ENCODE results near the gene PDE1C.

DNA sequence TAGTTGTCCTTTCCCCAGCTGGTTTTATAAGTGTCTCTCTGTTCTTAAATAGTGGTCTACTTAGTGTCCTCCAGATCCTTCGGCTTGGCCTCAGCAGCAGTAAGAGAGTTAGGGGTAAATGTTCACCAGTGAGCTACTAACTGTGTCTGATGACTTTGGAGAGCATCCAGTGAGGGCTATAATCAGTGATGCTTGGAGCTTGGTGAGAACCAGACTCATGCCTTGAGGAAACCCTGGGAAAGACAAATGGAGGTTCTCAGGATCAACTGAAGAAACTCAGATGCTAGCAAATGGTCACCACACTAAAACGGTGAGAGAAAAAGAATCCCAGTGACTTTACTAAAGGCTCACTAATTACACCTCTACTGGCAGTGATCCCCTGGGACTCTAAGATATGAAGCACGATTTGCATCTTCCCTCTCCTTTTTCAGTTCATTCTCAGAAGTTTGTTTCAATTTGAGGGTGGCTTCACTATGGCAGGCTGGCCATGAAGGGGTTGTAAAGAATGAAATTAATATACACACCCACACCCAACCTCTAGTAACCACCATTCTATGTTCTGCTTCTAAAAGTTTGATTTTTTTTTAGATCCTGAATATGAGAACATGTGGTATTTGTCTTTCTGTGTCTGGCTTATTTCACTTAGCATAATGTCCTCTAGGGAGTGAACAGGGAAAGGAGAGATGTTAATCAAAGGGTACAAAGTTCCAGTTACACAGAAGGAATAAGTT, 177.9 kb downstream of the PDE1C start:
- TF ChIP-seq, protein P1, sequence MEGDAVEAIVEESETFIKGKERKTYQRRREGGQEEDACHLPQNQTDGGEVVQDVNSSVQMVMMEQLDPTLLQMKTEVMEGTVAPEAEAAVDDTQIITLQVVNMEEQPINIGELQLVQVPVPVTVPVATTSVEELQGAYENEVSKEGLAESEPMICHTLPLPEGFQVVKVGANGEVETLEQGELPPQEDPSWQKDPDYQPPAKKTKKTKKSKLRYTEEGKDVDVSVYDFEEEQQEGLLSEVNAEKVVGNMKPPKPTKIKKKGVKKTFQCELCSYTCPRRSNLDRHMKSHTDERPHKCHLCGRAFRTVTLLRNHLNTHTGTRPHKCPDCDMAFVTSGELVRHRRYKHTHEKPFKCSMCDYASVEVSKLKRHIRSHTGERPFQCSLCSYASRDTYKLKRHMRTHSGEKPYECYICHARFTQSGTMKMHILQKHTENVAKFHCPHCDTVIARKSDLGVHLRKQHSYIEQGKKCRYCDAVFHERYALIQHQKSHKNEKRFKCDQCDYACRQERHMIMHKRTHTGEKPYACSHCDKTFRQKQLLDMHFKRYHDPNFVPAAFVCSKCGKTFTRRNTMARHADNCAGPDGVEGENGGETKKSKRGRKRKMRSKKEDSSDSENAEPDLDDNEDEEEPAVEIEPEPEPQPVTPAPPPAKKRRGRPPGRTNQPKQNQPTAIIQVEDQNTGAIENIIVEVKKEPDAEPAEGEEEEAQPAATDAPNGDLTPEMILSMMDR (IDR thresholded peaks at IDR 0.05) = no peak
- TF ChIP-seq POLR2A (IDR thresholded peaks at IDR 0.05) = no peak

Data from stomach (tissue), 4 donors.